Measurements from ENCODE around the gene OSBPL8. TPM values are rescaled to one million over a fixed set of nuclear protein-coding genes. Genes with fewer than 3 reads are reported as not detected.
"Not testable (repeated sequence)": the region's sequence is repeated elsewhere in the genome, so short reads cannot be mapped to it uniquely, and the experiment has no call there.

OSBPL8 gene
- total RNA-seq, 1 donor from 2014 or later: 56.1 TPM

DNA sequence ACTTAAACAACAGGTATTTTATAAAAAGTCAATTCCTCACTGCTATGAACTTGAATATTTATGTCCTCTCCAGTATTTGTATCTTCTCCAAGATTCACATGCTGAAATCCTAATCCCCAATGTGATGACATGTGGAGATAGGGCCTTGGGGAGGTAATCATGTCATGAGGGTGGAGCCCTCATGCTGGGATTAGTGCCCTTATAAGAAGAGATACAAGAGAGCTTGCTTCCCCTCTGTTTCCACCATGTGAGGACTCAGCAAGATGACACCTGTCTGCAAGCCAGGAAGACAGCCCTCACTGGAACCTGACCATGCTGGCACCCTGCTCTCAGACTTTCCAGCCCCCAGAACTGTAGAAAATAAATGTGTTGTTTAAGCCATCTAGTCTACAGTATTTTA lies 36.2 kb downstream of the OSBPL8 start:
- TF ChIP-seq, protein P1, sequence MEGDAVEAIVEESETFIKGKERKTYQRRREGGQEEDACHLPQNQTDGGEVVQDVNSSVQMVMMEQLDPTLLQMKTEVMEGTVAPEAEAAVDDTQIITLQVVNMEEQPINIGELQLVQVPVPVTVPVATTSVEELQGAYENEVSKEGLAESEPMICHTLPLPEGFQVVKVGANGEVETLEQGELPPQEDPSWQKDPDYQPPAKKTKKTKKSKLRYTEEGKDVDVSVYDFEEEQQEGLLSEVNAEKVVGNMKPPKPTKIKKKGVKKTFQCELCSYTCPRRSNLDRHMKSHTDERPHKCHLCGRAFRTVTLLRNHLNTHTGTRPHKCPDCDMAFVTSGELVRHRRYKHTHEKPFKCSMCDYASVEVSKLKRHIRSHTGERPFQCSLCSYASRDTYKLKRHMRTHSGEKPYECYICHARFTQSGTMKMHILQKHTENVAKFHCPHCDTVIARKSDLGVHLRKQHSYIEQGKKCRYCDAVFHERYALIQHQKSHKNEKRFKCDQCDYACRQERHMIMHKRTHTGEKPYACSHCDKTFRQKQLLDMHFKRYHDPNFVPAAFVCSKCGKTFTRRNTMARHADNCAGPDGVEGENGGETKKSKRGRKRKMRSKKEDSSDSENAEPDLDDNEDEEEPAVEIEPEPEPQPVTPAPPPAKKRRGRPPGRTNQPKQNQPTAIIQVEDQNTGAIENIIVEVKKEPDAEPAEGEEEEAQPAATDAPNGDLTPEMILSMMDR (conservative IDR thresholded peaks at IDR 0.05): no peak
- no peaks in the 10 kb centered on the region for H3K27me3 Mint-ChIP-seq
- H3K9me3 Mint-ChIP-seq: peaks cover 5% of the 10 kb centered on the region
- DNase-seq (ENCODE audit: extremely low spot score, unreplicated experiment): no peak
- H3K36me3 Mint-ChIP-seq: peaks cover 18% of the 10 kb centered on the region
- H3K27ac Mint-ChIP-seq: no peak overlapping the region
- no peak overlapping the region for H3K4me3 Mint-ChIP-seq
- no peaks in the 10 kb centered on the region for H3K4me1 Mint-ChIP-seq (ENCODE audit: unreplicated experiment)

DNA sequence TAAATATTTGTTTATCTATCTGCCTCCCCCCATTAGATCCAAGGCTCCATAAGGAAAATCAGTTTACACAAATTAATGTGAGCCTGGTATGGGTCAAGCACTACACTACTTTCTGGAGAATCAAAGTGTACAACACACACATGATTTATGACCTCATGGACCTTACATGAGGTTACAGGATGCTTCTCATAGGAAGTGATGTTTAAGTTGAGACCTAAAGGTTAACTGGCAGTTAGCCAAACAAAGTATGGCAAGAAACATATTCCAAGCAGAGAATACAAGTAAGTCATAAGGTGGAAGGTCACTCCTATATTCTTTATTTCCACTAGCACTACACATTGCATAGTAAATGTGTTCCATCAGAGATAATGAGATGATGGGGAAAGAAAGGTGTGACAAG lies 39.2 kb downstream of the OSBPL8 start:
- TF ChIP-seq, protein P1 (conservative IDR thresholded peaks at IDR 0.05): no peak
- Mint-ChIP-seq H3K36me3 (peaks cover 26% of the 10 kb centered on the region), H3K4me1 (ENCODE audit: unreplicated experiment) (no peaks in the 10 kb centered on the region), H3K27me3 (no peaks in the 10 kb centered on the region), H3K27ac (no peak overlapping the region), H3K9me3 (peaks cover 5% of the 10 kb centered on the region), H3K4me3 (no peak overlapping the region)
- DNase-seq (ENCODE audit: extremely low spot score, unreplicated experiment): no peak

- no peak overlapping the region for H3K4me3 Mint-ChIP-seq
- peaks cover 5% of the 10 kb centered on the region for H3K9me3 Mint-ChIP-seq
- H3K4me1 Mint-ChIP-seq (ENCODE audit: unreplicated experiment): no peaks in the 10 kb centered on the region
- no peak for DNase-seq (ENCODE audit: extremely low spot score, unreplicated experiment)
- H3K27ac Mint-ChIP-seq: no peak overlapping the region
- peaks cover 29% of the 10 kb centered on the region for H3K36me3 Mint-ChIP-seq
- H3K27me3 Mint-ChIP-seq: no peaks in the 10 kb centered on the region
- TF ChIP-seq, protein P1 (conservative IDR thresholded peaks at IDR 0.05): no peak
These were observed 40.0 kb downstream of the OSBPL8 start for GRCh38 chr12:76519538-76519937.

- peaks cover 5% of the 10 kb centered on the region for H3K9me3 Mint-ChIP-seq
- DNase-seq (ENCODE audit: extremely low spot score, unreplicated experiment): no peak
- peaks cover 29% of the 10 kb centered on the region for H3K36me3 Mint-ChIP-seq
- no peak overlapping the region for H3K4me3 Mint-ChIP-seq
- TF ChIP-seq, protein P1 (conservative IDR thresholded peaks at IDR 0.05): no peak
- no peaks in the 10 kb centered on the region for H3K27me3 Mint-ChIP-seq
- H3K27ac Mint-ChIP-seq: no peak overlapping the region
- no peaks in the 10 kb centered on the region for H3K4me1 Mint-ChIP-seq (ENCODE audit: unreplicated experiment)
These were observed 40.9 kb downstream of the OSBPL8 start for GRCh38 chr12:76518699-76519098.

DNA sequence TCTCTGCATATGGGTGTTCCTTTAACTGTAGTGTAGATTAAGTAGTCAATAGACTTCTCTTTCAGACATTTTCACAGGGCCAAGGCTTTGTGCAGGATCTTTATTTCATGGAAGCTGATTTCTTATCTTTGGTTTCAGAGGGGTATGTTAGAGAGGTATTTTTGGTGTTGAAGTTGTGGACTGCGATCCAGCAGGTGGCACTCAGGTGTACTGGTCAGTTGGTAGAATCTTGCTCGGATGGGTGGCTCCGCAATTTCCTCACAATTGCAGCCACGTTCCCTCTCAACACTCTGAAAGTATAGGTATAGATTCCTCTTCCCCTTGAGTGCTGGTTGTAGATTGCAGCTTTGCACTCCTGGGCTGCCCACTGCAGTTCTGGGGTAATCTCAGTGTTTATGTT lies 44.3 kb downstream of the OSBPL8 start:
- Mint-ChIP-seq H3K4me1 (ENCODE audit: unreplicated experiment) (no peaks in the 10 kb centered on the region), H3K36me3 (peaks cover 23% of the 10 kb centered on the region), H3K27ac (no peak overlapping the region), H3K27me3 (no peaks in the 10 kb centered on the region), H3K4me3 (no peak overlapping the region), H3K9me3 (no peaks in the 10 kb centered on the region)
- DNase-seq (ENCODE audit: extremely low spot score, unreplicated experiment): no peak
- TF ChIP-seq, protein P1 (conservative IDR thresholded peaks at IDR 0.05): no peak

GRCh38 chr12:76511116-76511716 lies 48.4 kb downstream of the OSBPL8 start:
- peaks cover 17% of the 10 kb centered on the region for H3K36me3 Mint-ChIP-seq
- H3K4me1 Mint-ChIP-seq (ENCODE audit: unreplicated experiment); H3K27me3 Mint-ChIP-seq; DNase-seq (ENCODE audit: extremely low spot score, unreplicated experiment); H3K27ac Mint-ChIP-seq; H3K4me3 Mint-ChIP-seq; H3K9me3 Mint-ChIP-seq: not testable (repeated sequence)

All from type B pancreatic cell (in vitro differentiated cells).